A673 (cell line): Measurements from ENCODE around the gene GAS2. TPM values are rescaled to one million over a fixed set of nuclear protein-coding genes. Genes with fewer than 3 reads are reported as not detected.

Experiments used
- BruUV-seq: library from RNA; stranded (reverse); fragments of 400-500 nt; replicated peaks from 2 replicates; lab custom pipeline; 2021; lab: Mats Ljungman, UMichigan
- CTCF ChIA-PET: fragments of 300-600 bp; sonication (Branson Sonifier 250); formaldehyde crosslinking; loops from one replicate; lab custom pipeline; 2022; ENCODE audit warnings: antibody characterized with exemption; lab: Charles Lee
- POLR2A ChIA-PET: fragments of 300-600 bp; sonication (Branson Sonifier 250); formaldehyde crosslinking; loops from one replicate; lab custom pipeline; 2022; ENCODE audit warnings: antibody characterized with exemption; ENCODE audit not compliant: low non-redundant PET; lab: Charles Lee
- DNase-seq: peaks from one replicate; pipeline ENCODE4 v3.0.0-alpha.2; 2015; ENCODE audit warnings: low spot score
- H3K27ac ChIP-seq: fragments of 200-600 bp; sonication (generic); 2 replicates; pipeline ENCODE4 v1.5.1; 2016; ENCODE audit warnings: mixed run types, low read depth, mild to moderate bottlenecking, mixed read lengths, antibody characterized with exemption, low read length; ENCODE audit not compliant: poor library complexity, severe bottlenecking
- H3K27me3 ChIP-seq: fragments of 200-600 bp; sonication (generic); replicated peaks from 2 replicates; pipeline ENCODE4 v1.6.1; 2017; ENCODE audit warnings: mixed run types, low read depth, mild to moderate bottlenecking, mixed read lengths, antibody characterized with exemption, low read length; ENCODE audit not compliant: insufficient read depth, poor library complexity
- H3K36me3 ChIP-seq: fragments of 200-600 bp; sonication (generic); 2 replicates; pipeline ENCODE4 v1.6.1; 2016; ENCODE audit warnings: mixed run types, mild to moderate bottlenecking, mixed read lengths, antibody characterized with exemption, low read length; ENCODE audit not compliant: insufficient read depth, poor library complexity, severe bottlenecking
- H3K4me1 ChIP-seq: fragments of 200-600 bp; sonication (generic); 2 replicates; pipeline ENCODE4 v1.6.1; 2017; ENCODE audit warnings: mixed run types, mild to moderate bottlenecking, mixed read lengths, antibody characterized with exemption, low read length; ENCODE audit not compliant: insufficient read depth, poor library complexity, severe bottlenecking
- H3K4me3 ChIP-seq: fragments of 200-600 bp; sonication (generic); 2 replicates; pipeline ENCODE4 v1.5.1; 2016; ENCODE audit warnings: low read depth, mixed run types, mild to moderate bottlenecking, mixed read lengths, low read length; ENCODE audit not compliant: poor library complexity, severe bottlenecking
- H3K9me3 ChIP-seq: fragments of 200-600 bp; sonication (generic); 2 replicates; pipeline ENCODE4 v1.6.1; 2016; ENCODE audit warnings: mixed run types, low read depth, mild to moderate bottlenecking, mixed read lengths, antibody characterized with exemption, low read length; ENCODE audit not compliant: poor library complexity, severe bottlenecking
- EZH2 ChIP-seq: fragments of 200-600 bp; sonication (generic); IDR thresholded peaks from 2 replicates; pipeline ENCODE4 v1.6.1; 2017; ENCODE audit warnings: borderline replicate concordance, low read depth, mild to moderate bottlenecking, mixed read lengths, antibody characterized with exemption, low read length; ENCODE audit not compliant: poor library complexity, severe bottlenecking
- intact Hi-C: fragments of 100-400 bp; cut with micrococcal nuclease; formaldehyde crosslinking; loops from one replicate; pipeline ENCODE4 v1.10.0; 2022; ENCODE audit not compliant: unreplicated experiment
- total RNA-seq: library from RNA; stranded (reverse); gene quantifications from 2 replicates; pipeline ENCODE4 v1.2.3, GENCODE V29; 2021
- TF ChIP-seq, protein P1 (sequence below): fragments of 300-800, 200-600 bp; sonication (generic); conservative IDR thresholded peaks from 2 replicates; pipeline ENCODE4 v1.5.1; 2017; ENCODE audit warnings: low read depth, mild to moderate bottlenecking, antibody characterized with exemption, low read length, moderate library complexity, mixed read lengths

GAS2 gene
- total RNA-seq, 1 experiment from 2014 or later = 1.8 TPM

DNA sequence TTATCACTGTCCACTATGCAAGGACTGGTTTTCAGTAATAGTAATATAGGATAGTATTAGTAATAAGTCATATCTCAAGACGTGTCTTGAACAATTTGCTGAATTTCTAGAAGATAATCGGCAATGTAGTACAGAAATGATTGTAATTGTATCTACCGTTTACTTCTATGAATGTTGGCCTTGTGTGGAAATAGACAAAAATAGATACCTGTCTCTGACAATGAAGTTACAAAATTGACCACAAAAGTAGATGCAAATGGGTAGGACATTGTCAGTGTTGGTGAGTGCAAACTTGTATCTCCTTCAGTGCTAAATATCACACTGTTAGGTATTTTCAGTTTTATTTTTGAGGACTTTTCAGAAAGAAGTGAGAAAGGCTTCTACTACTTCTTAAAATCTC, 120.1 kb downstream of the GAS2 start:
- CTCF ChIA-PET = interaction anchor here (2.0 kb wide), 1 partner anchor 116 kb away, joined by 8 read pairs; no protein-coding TSS in a partner anchor
- no peak overlapping the region for H3K4me3 ChIP-seq
- POLR2A ChIA-PET = no interaction called here
- TF ChIP-seq, protein P1, sequence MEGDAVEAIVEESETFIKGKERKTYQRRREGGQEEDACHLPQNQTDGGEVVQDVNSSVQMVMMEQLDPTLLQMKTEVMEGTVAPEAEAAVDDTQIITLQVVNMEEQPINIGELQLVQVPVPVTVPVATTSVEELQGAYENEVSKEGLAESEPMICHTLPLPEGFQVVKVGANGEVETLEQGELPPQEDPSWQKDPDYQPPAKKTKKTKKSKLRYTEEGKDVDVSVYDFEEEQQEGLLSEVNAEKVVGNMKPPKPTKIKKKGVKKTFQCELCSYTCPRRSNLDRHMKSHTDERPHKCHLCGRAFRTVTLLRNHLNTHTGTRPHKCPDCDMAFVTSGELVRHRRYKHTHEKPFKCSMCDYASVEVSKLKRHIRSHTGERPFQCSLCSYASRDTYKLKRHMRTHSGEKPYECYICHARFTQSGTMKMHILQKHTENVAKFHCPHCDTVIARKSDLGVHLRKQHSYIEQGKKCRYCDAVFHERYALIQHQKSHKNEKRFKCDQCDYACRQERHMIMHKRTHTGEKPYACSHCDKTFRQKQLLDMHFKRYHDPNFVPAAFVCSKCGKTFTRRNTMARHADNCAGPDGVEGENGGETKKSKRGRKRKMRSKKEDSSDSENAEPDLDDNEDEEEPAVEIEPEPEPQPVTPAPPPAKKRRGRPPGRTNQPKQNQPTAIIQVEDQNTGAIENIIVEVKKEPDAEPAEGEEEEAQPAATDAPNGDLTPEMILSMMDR = no peak
- TF ChIP-seq EZH2 = no peak
- H3K4me1 ChIP-seq = peaks cover 12% of the 10 kb centered on the region
- intact Hi-C loops = loop anchor here (2.0 to 5.0 kb wide), 5 partner anchors 116 to 539 kb away; partner anchors contain the start of gene FANCF
- H3K9me3 ChIP-seq = no peaks in the 10 kb centered on the region
- H3K36me3 ChIP-seq = no peaks in the 10 kb centered on the region
- DNase-seq = no peak
- no peaks in the 10 kb centered on the region for H3K27me3 ChIP-seq
- no TSS peak for BruUV-seq
- H3K27ac ChIP-seq = no peak overlapping the region

DNA sequence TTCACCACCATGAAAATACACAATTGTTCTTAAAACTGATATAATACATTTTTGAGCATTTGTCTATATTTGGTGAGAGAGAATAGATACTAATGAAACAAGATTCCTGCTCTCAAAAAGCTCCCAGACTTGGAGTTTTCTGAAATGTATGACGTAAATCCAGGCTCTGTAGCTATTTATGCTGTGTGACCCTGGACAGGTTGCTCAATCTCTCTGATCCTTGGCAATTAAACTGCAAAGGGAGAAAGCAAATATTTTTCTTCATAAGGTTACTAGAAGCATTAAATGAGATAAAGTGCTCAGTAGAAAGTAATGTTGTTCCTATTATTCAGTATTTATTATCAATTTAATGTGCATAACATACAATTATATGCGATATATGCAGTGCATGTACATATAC, 120.6 kb downstream of the GAS2 start:
- ChIA-PET POLR2A (no interaction called here), CTCF (interaction anchor here (0.9 to 2.0 kb wide), 2 partner anchors 116 to 390 kb away, joined by 3 to 8 read pairs; no protein-coding TSS in a partner anchor)
- DNase-seq = no peak
- no peak overlapping the region for H3K4me3 ChIP-seq
- intact Hi-C loops = loop anchor here (2.0 to 5.0 kb wide), 5 partner anchors 116 to 540 kb away; partner anchors contain the start of gene FANCF
- H3K4me1 ChIP-seq = peaks cover 12% of the 10 kb centered on the region
- no peak overlapping the region for H3K27ac ChIP-seq
- TF ChIP-seq, protein P1 = no peak
- TF ChIP-seq EZH2 = no peak
- no peaks in the 10 kb centered on the region for H3K36me3 ChIP-seq
- no peaks in the 10 kb centered on the region for H3K27me3 ChIP-seq
- H3K9me3 ChIP-seq = no peaks in the 10 kb centered on the region
- no TSS peak for BruUV-seq

DNA sequence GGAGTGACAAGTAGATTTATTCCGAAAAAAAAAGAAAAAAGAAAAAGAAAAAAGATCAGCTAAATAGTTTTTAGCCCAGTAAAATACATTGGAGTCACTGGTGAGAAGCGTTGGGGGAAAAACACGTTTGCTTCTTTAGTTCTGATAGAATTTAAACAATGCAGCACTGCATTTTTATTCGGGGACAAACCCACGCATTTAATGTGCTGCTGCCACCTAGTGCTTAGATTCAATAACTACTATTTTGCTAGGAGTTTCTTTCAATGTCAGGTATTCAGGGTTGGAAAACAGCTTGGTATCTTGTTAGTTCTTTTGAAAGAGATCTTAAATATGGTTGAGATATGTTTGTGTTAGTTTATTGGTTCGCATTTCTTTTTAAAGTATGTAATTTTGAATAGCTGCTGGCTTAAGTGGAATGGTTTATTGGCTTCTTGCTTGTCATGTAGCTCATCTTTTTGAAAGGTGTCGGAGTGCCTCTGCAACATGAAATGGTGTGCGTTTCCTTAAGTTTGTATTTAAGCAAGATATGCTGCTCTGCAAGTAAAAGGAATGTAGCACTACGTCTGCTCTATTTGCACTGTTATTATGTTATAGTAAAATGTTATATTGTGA, 121.2 kb downstream of the GAS2 start:
- POLR2A ChIA-PET = no interaction called here
- Histone ChIP-seq H3K9me3 (no peaks in the 10 kb centered on the region), H3K36me3 (no peaks in the 10 kb centered on the region), H3K4me3 (no peak overlapping the region), H3K27me3 (no peaks in the 10 kb centered on the region), H3K27ac (no peak overlapping the region), H3K4me1 (peaks cover 16% of the 10 kb centered on the region)
- intact Hi-C loops = loop anchor here (2.0 to 5.0 kb wide), 5 partner anchors 117 to 540 kb away; partner anchors contain the start of gene FANCF
- BruUV-seq = no TSS peak
- CTCF ChIA-PET = interaction anchor here (0.8 to 2.0 kb wide), 4 partner anchors 11 to 452 kb away, joined by 3 to 8 read pairs (median 4); no protein-coding TSS in a partner anchor
- TF ChIP-seq EZH2 = no peak
- TF ChIP-seq, protein P1 = peak; percentile 69
- peak; percentile 66 for DNase-seq
